Gastrocnemius medialis (tissue), 4 donors: ENCODE measurements around the gene MAPKAP1.

Experiments used
- CTCF ChIP-seq, 5 experiments: fragments of 450-650 bp in 3 of 5; fragments of 200-600 bp in 2 of 5; sonication (generic) in 2 of 5; IDR thresholded peaks in 4 of 5; conservative IDR thresholded peaks in 1 of 5; 1 replicate in 4 of 5; 2 replicates in 1 of 5; pipeline ENCODE4 v1.5.1; 2016 to 2019; ENCODE audit warnings: antibody characterized with exemption in 5 of 5, mild to moderate bottlenecking in 3 of 5, moderate library complexity in 3 of 5
- POLR2A ChIP-seq, 2 donors: fragments of 450-650 bp; IDR thresholded peaks; one replicate each; pipeline ENCODE4 v1.6.1; 2017; ENCODE audit warnings: antibody characterized with exemption in 2 of 2, mild to moderate bottlenecking in 2 of 2, moderate library complexity in 2 of 2

GRCh38 chr9:125521462-125522327 is 185.3 kb downstream of the MAPKAP1 start:
- TF ChIP-seq CTCF (IDR thresholded peaks at IDR 0.05 in 4 of 5, conservative IDR thresholded peaks at IDR 0.05 in 1 of 5), result no peak
- TF ChIP-seq POLR2A (IDR thresholded peaks at IDR 0.05), result no peak
